IMR-90 (cell line): ENCODE data around the gene CAVIN2. TPM values are rescaled to one million over a fixed set of nuclear protein-coding genes. Genes with fewer than 3 reads are reported as not detected.

Source experiments
- ATAC-seq: fragments of 200-7000 bp; cut with Tn5 transposase; 2 replicates; pipeline ENCODE4 v1.9.1; 2020; ENCODE audit warnings: low read depth, mild to moderate bottlenecking, moderate library complexity
- BruUV-seq: library from RNA; stranded (reverse); fragments of 400-500 nt; replicated peaks from 2 replicates; lab custom pipeline; 2021; lab: Mats Ljungman, UMichigan
- CTCF ChIA-PET: fragments of 300-600 bp; formaldehyde crosslinking; extraction: SDS; loops from one replicate; lab custom pipeline; 2021; ENCODE audit warnings: antibody characterized with exemption; lab: Yijun Ruan, JAX
- POLR2A ChIA-PET: fragments of 300-600 bp; sonication (Branson Sonifier 250); formaldehyde crosslinking; loops from one replicate; lab custom pipeline; 2022; ENCODE audit warnings: antibody characterized with exemption; ENCODE audit not compliant: unreplicated experiment; lab: Charles Lee
- DNase-seq: peaks from one replicate; pipeline ENCODE4 v3.0.0; 2013
- H2AFZ ChIP-seq: replicated peaks from 2 replicates; pipeline ENCODE3; 2013; ENCODE audit warnings: low read length, mild to moderate bottlenecking; ENCODE audit not compliant: poor library complexity
- H2AK5ac ChIP-seq: 2 replicates; pipeline ENCODE4 v1.6.1; 2013; ENCODE audit warnings: low read depth, low read length, inconsistent platforms
- H2AK9ac ChIP-seq: replicated peaks from 2 replicates; pipeline ENCODE3; 2013; ENCODE audit warnings: mild to moderate bottlenecking, low read depth, low read length, moderate library complexity; ENCODE audit not compliant: poor library complexity
- H2BK120ac ChIP-seq: 2 replicates; pipeline ENCODE4 v1.6.1; 2013; ENCODE audit warnings: low read depth, low read length, inconsistent platforms
- H2BK15ac ChIP-seq: 3 replicates; pipeline ENCODE4 v1.6.1; 2013; ENCODE audit warnings: low read depth, low read length, inconsistent platforms
- H2BK20ac ChIP-seq: 2 replicates; pipeline ENCODE4 v1.6.1; 2013; ENCODE audit warnings: low read depth, mild to moderate bottlenecking, inconsistent platforms, low read length, moderate library complexity
- H2BK5ac ChIP-seq: 2 replicates; pipeline ENCODE4 v1.6.1; 2013; ENCODE audit warnings: mild to moderate bottlenecking, low read depth, low read length, inconsistent platforms; ENCODE audit not compliant: poor library complexity, severe bottlenecking
- H3K14ac ChIP-seq: replicated peaks from 2 replicates; pipeline ENCODE4 v1.6.1; 2013; ENCODE audit warnings: low read depth, low read length, inconsistent platforms
- H3K18ac ChIP-seq: 2 replicates; pipeline ENCODE4 v1.6.1; 2013; ENCODE audit warnings: low read depth, low read length, control low read depth
- H3K23ac ChIP-seq: 2 replicates; pipeline ENCODE4 v1.6.1; 2013; ENCODE audit warnings: low read depth, low read length, inconsistent platforms
- H3K27ac ChIP-seq: 2 replicates; pipeline ENCODE4 v1.5.1; 2013; ENCODE audit warnings: mild to moderate bottlenecking, control low read depth, low read length; ENCODE audit not compliant: insufficient read depth
- H3K27me3 ChIP-seq: 2 replicates; pipeline ENCODE4 v1.6.1; 2013; ENCODE audit warnings: low read length; ENCODE audit not compliant: control insufficient read depth, insufficient read depth
- H3K36me3 ChIP-seq: 2 replicates; pipeline ENCODE4 v1.6.1; 2013; ENCODE audit warnings: low read length, mixed read lengths; ENCODE audit not compliant: control insufficient read depth, insufficient read depth
- H3K4ac ChIP-seq: 2 replicates; pipeline ENCODE4 v1.6.1; 2013; ENCODE audit warnings: low read depth, low read length, inconsistent platforms
- H3K4me1 ChIP-seq: 2 replicates; pipeline ENCODE4 v1.6.1; 2013; ENCODE audit warnings: low read length, mixed read lengths; ENCODE audit not compliant: control insufficient read depth, insufficient read depth
- H3K4me2 ChIP-seq: 2 replicates; pipeline ENCODE4 v1.6.1; 2013; ENCODE audit warnings: low read depth, mild to moderate bottlenecking, control low read depth, low read length, moderate library complexity
- H3K4me3 ChIP-seq: 2 replicates; pipeline ENCODE4 v1.5.1; 2013; ENCODE audit warnings: low read depth, mild to moderate bottlenecking, control low read depth, low read length, moderate library complexity; ENCODE audit not compliant: insufficient read depth
- H3K56ac ChIP-seq: 2 replicates; pipeline ENCODE4 v1.6.1; 2013; ENCODE audit warnings: low read length, inconsistent platforms; ENCODE audit not compliant: insufficient read depth; ENCODE audit errors: extremely low read depth
- H3K79me1 ChIP-seq, 2 experiments: 2 replicates each; pipeline ENCODE4 v1.6.1; 2013; ENCODE audit warnings: low read length in 2 of 2, inconsistent platforms in 1 of 2, low read depth in 1 of 2
- H3K9ac ChIP-seq: 2 replicates; pipeline ENCODE4 v1.6.1; 2013; ENCODE audit warnings: low read depth, low read length, control low read depth
- H3K9me1 ChIP-seq: 2 replicates; pipeline ENCODE4 v1.6.1; 2013; ENCODE audit warnings: low read length, inconsistent platforms; ENCODE audit not compliant: insufficient read depth
- H3K9me3 ChIP-seq: 2 replicates; pipeline ENCODE4 v1.6.1; 2013; ENCODE audit warnings: low read length; ENCODE audit not compliant: control insufficient read depth, insufficient read depth
- H4K20me1 ChIP-seq: 2 replicates; pipeline ENCODE4 v1.6.1; 2013; ENCODE audit warnings: low read length, inconsistent platforms; ENCODE audit not compliant: insufficient read depth
- H4K5ac ChIP-seq: 2 replicates; pipeline ENCODE4 v1.6.1; 2013; ENCODE audit warnings: mild to moderate bottlenecking, low read depth, low read length, control low read depth
- H4K8ac ChIP-seq, 2 experiments: 2 replicates each; pipeline ENCODE4 v1.6.1; 2013; ENCODE audit warnings: low read depth in 2 of 2, low read length in 2 of 2, control low read depth in 1 of 2, inconsistent platforms in 1 of 2
- H4K91ac ChIP-seq: 2 replicates; pipeline ENCODE4 v1.6.1; 2013; ENCODE audit warnings: low read depth, low read length, inconsistent platforms; ENCODE audit not compliant: insufficient read depth
- BHLHE40 ChIP-seq: fragments of 150-350 bp; IDR thresholded peaks from 2 replicates; pipeline ENCODE4 v1.6.1; 2016; ENCODE audit warnings: mild to moderate bottlenecking, low read depth, low read length
- CEBPB ChIP-seq: IDR thresholded peaks from 2 replicates; pipeline ENCODE4 v1.6.1; 2012; ENCODE audit warnings: low read depth, low read length, improper control_type of control experiment
- CHD1 ChIP-seq: IDR thresholded peaks from 2 replicates; pipeline ENCODE4 v1.6.1; 2012; ENCODE audit warnings: low read depth, low read length, improper control_type of control experiment
- ELK1 ChIP-seq: fragments of 150-350 bp; IDR thresholded peaks from 2 replicates; pipeline ENCODE4 v1.6.1; 2016; ENCODE audit warnings: low read depth, mild to moderate bottlenecking, low read length, moderate library complexity, borderline replicate concordance
- FOS ChIP-seq: fragments of 150-350 bp; IDR thresholded peaks from 2 replicates; pipeline ENCODE4 v1.6.1; 2016; ENCODE audit warnings: low read depth, low read length
- MAFK ChIP-seq: IDR thresholded peaks from 2 replicates; pipeline ENCODE4 v1.6.1; 2012; ENCODE audit warnings: low read depth, low read length, improper control_type of control experiment
- MAZ ChIP-seq: IDR thresholded peaks from 2 replicates; pipeline ENCODE4 v1.6.1; 2012; ENCODE audit warnings: low read depth, mild to moderate bottlenecking, low read length, improper control_type of control experiment, moderate library complexity, borderline replicate concordance
- MXI1 ChIP-seq: IDR thresholded peaks from 2 replicates; pipeline ENCODE4 v1.6.1; 2012; ENCODE audit warnings: low read depth, mild to moderate bottlenecking, low read length, moderate library complexity, borderline replicate concordance
- NFE2L2 ChIP-seq: fragments of 150-350 bp; IDR thresholded peaks from 2 replicates; pipeline ENCODE4 v1.6.1; 2016; ENCODE audit warnings: low read depth, mild to moderate bottlenecking, low read length
- POLR2A ChIP-seq: IDR thresholded peaks from 2 replicates; pipeline ENCODE4 v1.6.1; 2012; ENCODE audit warnings: mild to moderate bottlenecking, low read depth, low read length
- RAD21 ChIP-seq: IDR thresholded peaks from 2 replicates; pipeline ENCODE4 v1.6.1; 2012; ENCODE audit warnings: low read length, improper control_type of control experiment
- RCOR1 ChIP-seq: IDR thresholded peaks from 2 replicates; pipeline ENCODE4 v1.6.1; 2012; ENCODE audit warnings: mild to moderate bottlenecking, low read length, improper control_type of control experiment; ENCODE audit not compliant: insufficient replicate concordance
- RFX5 ChIP-seq: IDR thresholded peaks from 2 replicates; pipeline ENCODE4 v1.8.0; 2012; ENCODE audit warnings: low read depth, mild to moderate bottlenecking, low read length, moderate library complexity
- WGBS, 2 experiments: methylation state at CpG; one replicate each; pipeline versions ENCODE4 v1.1.5 to v1.1.7; 2013; ENCODE audit warnings: missing lambda C conversion rate in 2 of 2; ENCODE audit not compliant: insufficient read length in 1 of 2; ENCODE audit errors: extremely low coverage in 2 of 2; 5-methylcytosine and 5-hydroxymethylcytosine counted together
- dilution Hi-C: fragments of 300-500 bp; cut with HindIII; formaldehyde crosslinking; loops from one replicate; pipeline ENCODE4 v1.14.3; 2018; ENCODE audit warnings: low sequenced_read_pairs; ENCODE audit not compliant: unreplicated experiment
- in situ Hi-C: fragments of 300-500 bp; cut with MboI; formaldehyde crosslinking; loops from 3 replicates; pipeline ENCODE4 v1.14.3; 2019; ENCODE audit warnings: low sequenced_read_pairs, inconsistent platforms, mixed read lengths
- intact Hi-C: fragments of 100-400 bp; cut with micrococcal nuclease; formaldehyde crosslinking; loops from 2 replicates; pipeline ENCODE4 v1.10.0; 2022
- polyA plus RNA-seq, 3 experiments: library from polyadenylated mRNA; depleted of rRNA; stranded (reverse); fragments of >200 nt; gene quantifications; 2 replicates each; pipeline ENCODE4 v1.2.3, GENCODE V29; 2012; ENCODE audit warnings: low replicate concordance in 1 of 3
- total RNA-seq: library from RNA; depleted of rRNA; stranded (reverse); fragments of >200 nt; gene quantifications from 2 replicates; pipeline ENCODE4 v1.2.3, GENCODE V29; 2012
- TF ChIP-seq, protein P1 (sequence below): fragments of 150-350 bp; IDR thresholded peaks from 2 replicates; pipeline ENCODE4 v1.6.1; 2017; ENCODE audit warnings: mild to moderate bottlenecking, antibody characterized with exemption, low read length, low read depth
- TF ChIP-seq, protein P2 (sequence below): conservative IDR thresholded peaks from 2 replicates; pipeline ENCODE4 v1.5.1; 2012; ENCODE audit warnings: mild to moderate bottlenecking, low read depth, low read length, improper control_type of control experiment

The CAVIN2 gene
- total and polyA plus RNA-seq, 2 of the 4 experiments (the other 2 are of a cell fraction), result 7.7 to 11.5 TPM

DNA sequence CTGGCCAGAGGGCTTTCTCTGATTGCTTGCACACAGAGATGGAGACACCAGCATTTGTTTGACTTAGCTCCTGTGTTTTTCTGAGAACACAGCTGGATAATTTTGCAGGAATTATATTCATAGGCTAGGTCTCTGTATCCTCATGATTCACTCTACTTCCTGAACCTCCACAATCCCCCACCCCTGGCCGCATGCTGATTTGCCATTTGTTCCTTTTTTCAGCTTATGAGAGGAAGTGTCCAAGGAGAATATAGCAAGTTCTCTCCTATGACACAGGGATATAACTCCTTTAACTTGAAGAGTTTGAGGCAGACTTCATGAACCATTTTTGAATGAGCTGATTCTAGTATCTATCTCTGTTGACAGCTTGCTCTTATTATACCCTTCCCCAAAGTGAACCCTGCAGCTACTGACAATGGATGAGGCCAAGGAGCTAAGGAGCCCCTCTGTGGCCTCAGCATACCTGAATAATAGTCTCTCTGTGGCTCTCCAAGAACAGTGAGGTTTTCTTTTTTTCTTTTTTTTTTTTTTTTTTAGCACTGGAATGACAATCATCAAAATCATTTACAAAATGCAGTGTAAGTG, 15.4 kb downstream of the CAVIN2 start:
- no peak overlapping the region for H2AK5ac ChIP-seq
- no peaks in the 10 kb centered on the region for H3K27me3 ChIP-seq
- no peaks in the 10 kb centered on the region for H4K20me1 ChIP-seq
- no peak overlapping the region for H3K4ac ChIP-seq
- no peak overlapping the region for H3K4me3 ChIP-seq
- DNase-seq (no peak), ATAC-seq (peak; percentile 24; the same call in 1 of the 2 replicates)
- no peak overlapping the region for H2BK15ac ChIP-seq
- WGBS, 2 experiments, result no CpG with 5 or more reads among the region's 1 CpG
- H3K4me2 ChIP-seq, result no peak overlapping the region
- dilution Hi-C loops, result no loop called here
- no peak overlapping the region for H4K5ac ChIP-seq
- H2AK9ac ChIP-seq, result no peak overlapping the region
- H3K56ac ChIP-seq, result no peak overlapping the region
- H4K91ac ChIP-seq, result no peak overlapping the region
- H3K9me1 ChIP-seq, result 0 out of 2 replicates have a peak, but pooled peaks cover 7% of the 10 kb centered on the region
- in situ Hi-C loops, result no loop called here
- H3K14ac ChIP-seq, result no peak overlapping the region
- no peak overlapping the region for H4K8ac ChIP-seq
- H2BK120ac ChIP-seq, result no peak overlapping the region
- peaks cover 0 to 5% of the 10 kb centered on the region in 2 experiments; a peak in 1 of 4 replicates for H3K79me1 ChIP-seq
- no peak overlapping the region for H3K9ac ChIP-seq
- no peak overlapping the region for H3K18ac ChIP-seq
- intact Hi-C loops, result no loop called here
- peaks cover 5% of the 10 kb centered on the region for H3K4me1 ChIP-seq
- H2AFZ ChIP-seq, result no peak overlapping the region
- H2BK20ac ChIP-seq, result no peak overlapping the region
- CTCF ChIA-PET, result interaction anchor here (1.0 kb wide), 1 partner anchor 9 kb away, joined by 5 read pairs; no protein-coding TSS in a partner anchor
- peaks cover 8% of the 10 kb centered on the region for H3K36me3 ChIP-seq
- H3K27ac ChIP-seq, result no peak overlapping the region
- no peak overlapping the region for H3K23ac ChIP-seq
- no peak for TF ChIP-seq CEBPB
- TF ChIP-seq MXI1, result no peak
- no peak for TF ChIP-seq RFX5
- no peak for TF ChIP-seq BHLHE40
- no peak for TF ChIP-seq CHD1
- no peak for TF ChIP-seq FOS
- TF ChIP-seq NFE2L2, result no peak
- no peak for TF ChIP-seq POLR2A
- no peak for TF ChIP-seq ELK1
- no peak for TF ChIP-seq RCOR1
- TF ChIP-seq, protein P1, sequence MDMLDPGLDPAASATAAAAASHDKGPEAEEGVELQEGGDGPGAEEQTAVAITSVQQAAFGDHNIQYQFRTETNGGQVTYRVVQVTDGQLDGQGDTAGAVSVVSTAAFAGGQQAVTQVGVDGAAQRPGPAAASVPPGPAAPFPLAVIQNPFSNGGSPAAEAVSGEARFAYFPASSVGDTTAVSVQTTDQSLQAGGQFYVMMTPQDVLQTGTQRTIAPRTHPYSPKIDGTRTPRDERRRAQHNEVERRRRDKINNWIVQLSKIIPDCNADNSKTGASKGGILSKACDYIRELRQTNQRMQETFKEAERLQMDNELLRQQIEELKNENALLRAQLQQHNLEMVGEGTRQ, result no peak
- no peak for TF ChIP-seq MAFK
- no peak for TF ChIP-seq RAD21
- no peak for TF ChIP-seq MAZ
- TF ChIP-seq, protein P2, sequence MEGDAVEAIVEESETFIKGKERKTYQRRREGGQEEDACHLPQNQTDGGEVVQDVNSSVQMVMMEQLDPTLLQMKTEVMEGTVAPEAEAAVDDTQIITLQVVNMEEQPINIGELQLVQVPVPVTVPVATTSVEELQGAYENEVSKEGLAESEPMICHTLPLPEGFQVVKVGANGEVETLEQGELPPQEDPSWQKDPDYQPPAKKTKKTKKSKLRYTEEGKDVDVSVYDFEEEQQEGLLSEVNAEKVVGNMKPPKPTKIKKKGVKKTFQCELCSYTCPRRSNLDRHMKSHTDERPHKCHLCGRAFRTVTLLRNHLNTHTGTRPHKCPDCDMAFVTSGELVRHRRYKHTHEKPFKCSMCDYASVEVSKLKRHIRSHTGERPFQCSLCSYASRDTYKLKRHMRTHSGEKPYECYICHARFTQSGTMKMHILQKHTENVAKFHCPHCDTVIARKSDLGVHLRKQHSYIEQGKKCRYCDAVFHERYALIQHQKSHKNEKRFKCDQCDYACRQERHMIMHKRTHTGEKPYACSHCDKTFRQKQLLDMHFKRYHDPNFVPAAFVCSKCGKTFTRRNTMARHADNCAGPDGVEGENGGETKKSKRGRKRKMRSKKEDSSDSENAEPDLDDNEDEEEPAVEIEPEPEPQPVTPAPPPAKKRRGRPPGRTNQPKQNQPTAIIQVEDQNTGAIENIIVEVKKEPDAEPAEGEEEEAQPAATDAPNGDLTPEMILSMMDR, result no peak
- POLR2A ChIA-PET, result no interaction called here
- H3K9me3 ChIP-seq, result no peaks in the 10 kb centered on the region
- no TSS peak for BruUV-seq
- no peak overlapping the region for H2BK5ac ChIP-seq
